ENCODE results near the gene ROR2.

ROR2 gene

DNA sequence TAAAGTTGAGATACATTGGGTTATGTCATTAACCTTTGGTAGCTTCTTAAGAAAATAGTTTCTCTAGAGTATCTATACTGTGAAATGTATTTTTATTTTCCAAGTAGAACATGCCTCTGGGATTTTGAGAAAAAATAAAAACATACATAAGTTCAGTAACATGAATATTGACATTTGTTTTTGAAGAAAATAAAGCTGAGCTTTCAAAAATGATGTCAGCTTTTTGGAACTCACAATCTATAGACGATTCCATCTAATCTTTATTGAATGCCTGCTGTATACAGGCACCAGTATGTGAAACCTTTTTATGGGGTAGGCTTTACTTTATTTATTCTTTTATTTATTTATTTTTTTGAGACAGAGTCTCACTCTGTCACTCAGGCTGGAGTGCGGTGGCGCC, 350.5 kb downstream of the ROR2 start:
- TF ChIP-seq POLR2A (IDR thresholded peaks at IDR 0.05; ENCODE audit: low read length) (no peak), GATA1 (IDR thresholded peaks at IDR 0.05; ENCODE audit: low read depth, low read length) (no peak)

DNA sequence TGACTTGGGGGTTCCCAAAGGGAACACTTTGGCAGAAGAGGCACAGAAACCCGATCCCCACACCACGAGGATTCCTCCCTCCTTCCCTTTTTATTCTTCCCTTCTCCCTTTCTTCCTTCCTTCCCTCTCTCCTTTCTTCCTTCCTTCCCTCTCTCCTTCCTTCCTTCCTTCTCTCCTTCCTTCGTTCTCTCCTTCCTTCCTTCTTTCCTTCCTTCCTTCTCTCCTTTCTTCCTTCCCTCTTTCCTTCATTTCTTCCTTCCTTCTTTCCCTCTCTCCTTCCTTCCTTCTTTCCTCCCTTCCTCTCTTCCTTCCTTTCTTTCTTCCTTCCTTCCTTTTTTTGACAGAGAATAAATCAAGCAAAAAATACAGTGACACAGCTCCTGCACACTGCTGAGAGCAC, 358.4 kb downstream of the ROR2 start:
- no peak for TF ChIP-seq POLR2A (IDR thresholded peaks at IDR 0.05; ENCODE audit: low read length)
- TF ChIP-seq GATA1 (IDR thresholded peaks at IDR 0.05; ENCODE audit: low read depth, low read length) = no peak

More for the DNA sequence above, 350.5 kb downstream of the ROR2 start:
- DNase-seq = no peak

GRCh38 chr9:91589101-91589553, 360.9 kb downstream of the ROR2 start:
- no peak for DNase-seq
- TF ChIP-seq POLR2A (IDR thresholded peaks at IDR 0.05; ENCODE audit: low read length) = no peak
- no peak for TF ChIP-seq GATA1 (IDR thresholded peaks at IDR 0.05; ENCODE audit: low read depth, low read length)

More for the DNA sequence above, 358.4 kb downstream of the ROR2 start:
- DNase-seq = no peak

GRCh38 chr9:91586282-91586681, 363.7 kb downstream of the ROR2 start:
- TF ChIP-seq GATA1 (IDR thresholded peaks at IDR 0.05; ENCODE audit: low read depth, low read length) (no peak), POLR2A (IDR thresholded peaks at IDR 0.05; ENCODE audit: low read length) (no peak)
- DNase-seq = no peak

- DNase-seq = no peak
- TF ChIP-seq GATA1 (IDR thresholded peaks at IDR 0.05; ENCODE audit: low read depth, low read length) (no peak), POLR2A (IDR thresholded peaks at IDR 0.05; ENCODE audit: low read length) (no peak)
These were observed 366.1 kb downstream of the ROR2 start for GRCh38 chr9:91583966-91584365.

DNA sequence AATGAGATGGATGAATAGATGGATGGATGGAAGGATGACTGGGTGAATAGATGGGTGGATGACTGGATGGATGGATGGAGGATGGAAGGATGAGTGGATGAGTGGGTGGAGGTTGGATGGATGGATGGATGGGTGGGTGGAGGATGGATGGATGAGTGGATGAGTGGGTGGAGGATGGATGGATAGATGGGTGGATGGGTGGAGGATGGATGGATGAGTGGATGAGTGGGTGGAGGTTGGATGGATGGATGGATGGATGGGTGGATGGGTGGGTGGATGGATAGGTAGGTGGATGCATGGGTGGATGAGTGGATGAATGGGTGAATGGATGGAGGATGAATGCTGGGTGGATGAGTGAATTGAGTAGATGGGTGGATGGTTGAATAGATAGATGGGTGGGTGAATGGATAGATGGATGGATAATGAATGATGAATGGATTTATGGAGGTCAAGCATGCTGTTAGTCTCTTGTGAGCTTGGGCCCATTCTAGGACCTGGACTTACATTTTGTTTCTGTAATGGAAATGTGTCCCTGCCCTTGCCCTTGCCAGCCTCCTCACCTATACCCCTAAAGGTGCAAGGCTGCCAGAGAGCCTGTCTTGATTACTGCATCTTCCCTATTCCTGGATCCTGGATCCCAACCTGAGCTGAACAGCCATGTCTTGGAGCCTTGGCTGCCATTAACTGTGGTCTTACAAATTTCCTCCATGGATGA, 366.7 kb downstream of the ROR2 start:
- TF ChIP-seq POLR2A (IDR thresholded peaks at IDR 0.05; ENCODE audit: low read length) = no peak
- TF ChIP-seq GATA1 (IDR thresholded peaks at IDR 0.05; ENCODE audit: low read depth, low read length) = no peak

DNA sequence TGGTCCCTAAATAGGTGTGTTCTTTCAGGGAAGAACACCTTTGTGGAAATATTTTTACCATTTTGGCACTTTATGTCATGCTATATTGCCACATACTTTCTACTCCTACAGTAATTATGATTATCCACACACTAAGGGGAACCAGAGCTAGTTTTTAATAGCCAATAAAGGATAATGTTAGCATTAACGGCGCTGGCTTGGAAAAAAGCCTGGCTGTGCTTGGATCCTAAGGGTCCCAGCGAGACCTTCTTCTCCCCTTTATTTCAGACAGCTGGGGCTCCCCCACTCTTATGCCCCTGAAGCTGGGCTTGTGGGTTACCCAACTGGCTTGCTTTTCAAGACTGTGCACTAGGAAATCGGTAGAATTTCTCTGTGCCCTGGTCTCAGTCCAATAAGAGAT, 367.8 kb downstream of the ROR2 start:
- no peak for TF ChIP-seq GATA1 (IDR thresholded peaks at IDR 0.05; ENCODE audit: low read depth, low read length)
- TF ChIP-seq POLR2A (IDR thresholded peaks at IDR 0.05; ENCODE audit: low read length) = no peak

More for the DNA sequence above, 366.7 kb downstream of the ROR2 start:
- no peak for DNase-seq

GRCh38 chr9:91580136-91580535, 369.9 kb downstream of the ROR2 start:
- no peak for DNase-seq
- TF ChIP-seq GATA1 (IDR thresholded peaks at IDR 0.05; ENCODE audit: low read depth, low read length) (no peak), POLR2A (IDR thresholded peaks at IDR 0.05; ENCODE audit: low read length) (no peak)

More for the DNA sequence above, 367.8 kb downstream of the ROR2 start:
- DNase-seq = no peak

- TF ChIP-seq GATA1 (IDR thresholded peaks at IDR 0.05; ENCODE audit: low read depth, low read length) (no peak), POLR2A (IDR thresholded peaks at IDR 0.05; ENCODE audit: low read length) (no peak)
- no peak for DNase-seq
These were observed 371.1 kb downstream of the ROR2 start for GRCh38 chr9:91578911-91579310.

DNA sequence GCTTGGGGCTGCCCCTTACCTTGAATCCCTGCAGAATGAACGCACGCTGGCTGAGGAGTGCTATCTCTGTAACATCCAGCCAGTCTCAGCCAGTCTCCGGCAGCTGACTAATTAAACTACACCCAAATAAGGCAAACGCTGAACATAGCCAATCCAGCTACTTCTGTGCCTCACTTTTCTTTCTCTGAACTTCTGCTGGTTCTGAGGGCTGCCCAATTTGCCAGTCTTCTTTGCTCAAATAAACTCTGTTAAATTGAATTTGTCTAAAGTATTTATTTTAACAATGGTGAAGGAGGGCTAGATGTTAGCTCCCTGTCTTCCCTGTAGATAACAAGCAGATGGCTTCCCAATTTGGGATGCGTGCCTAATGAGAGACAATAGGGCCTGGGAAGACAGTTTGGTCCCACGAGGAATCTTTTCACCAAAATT, 372.4 kb downstream of the ROR2 start:
- DNase-seq = no peak
- no peak for TF ChIP-seq GATA1 (IDR thresholded peaks at IDR 0.05; ENCODE audit: low read depth, low read length)
- no peak for TF ChIP-seq POLR2A (IDR thresholded peaks at IDR 0.05; ENCODE audit: low read length)

GRCh38 chr9:91572811-91573210, 377.2 kb downstream of the ROR2 start:
- TF ChIP-seq POLR2A (IDR thresholded peaks at IDR 0.05; ENCODE audit: low read length) = no peak
- TF ChIP-seq GATA1 (IDR thresholded peaks at IDR 0.05; ENCODE audit: low read depth, low read length) = no peak
- no peak for DNase-seq

DNA sequence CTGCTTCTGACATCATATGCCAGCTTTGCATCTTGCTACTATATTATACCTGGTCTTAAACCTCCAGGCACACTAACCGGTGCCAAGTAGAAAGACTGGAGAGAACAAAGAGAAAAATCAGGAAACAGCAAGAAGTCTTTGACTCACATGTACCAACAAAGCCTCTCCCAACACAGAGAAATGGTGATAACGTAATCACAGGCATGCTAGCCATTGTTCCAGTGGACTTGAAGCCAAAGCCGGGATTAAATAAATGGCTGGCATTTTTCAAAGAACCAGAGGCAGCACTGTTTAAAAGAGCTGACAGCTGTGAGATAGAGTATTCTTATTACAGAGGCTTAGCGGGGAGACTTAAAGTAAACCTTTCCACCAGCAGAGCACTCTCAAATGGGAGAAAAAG, 378.0 kb downstream of the ROR2 start:
- no peak for DNase-seq
- TF ChIP-seq POLR2A (IDR thresholded peaks at IDR 0.05; ENCODE audit: low read length) (no peak), GATA1 (IDR thresholded peaks at IDR 0.05; ENCODE audit: low read depth, low read length) (no peak)

DNA sequence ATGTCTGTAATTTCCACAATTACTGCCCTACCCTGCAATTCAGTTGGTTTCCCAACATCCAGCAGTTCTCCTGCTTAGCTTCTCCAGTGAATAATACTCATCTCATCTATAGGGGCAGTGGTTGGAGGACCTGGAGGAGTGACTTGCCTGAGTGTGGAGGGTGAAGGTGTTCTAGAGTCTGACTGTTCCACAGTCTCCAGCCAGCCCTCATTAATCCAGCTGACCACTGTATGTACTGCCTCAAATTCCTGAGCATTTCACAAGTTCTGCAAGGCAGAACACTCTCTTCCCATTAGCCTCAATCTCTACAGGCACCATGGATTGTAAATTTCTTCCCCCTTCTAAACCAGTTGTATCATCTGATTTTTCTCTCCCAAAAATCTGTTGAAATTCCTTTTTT, 379.0 kb downstream of the ROR2 start:
- TF ChIP-seq GATA1 (IDR thresholded peaks at IDR 0.05; ENCODE audit: low read depth, low read length) (no peak), POLR2A (IDR thresholded peaks at IDR 0.05; ENCODE audit: low read length) (no peak)
- DNase-seq = no peak

DNA sequence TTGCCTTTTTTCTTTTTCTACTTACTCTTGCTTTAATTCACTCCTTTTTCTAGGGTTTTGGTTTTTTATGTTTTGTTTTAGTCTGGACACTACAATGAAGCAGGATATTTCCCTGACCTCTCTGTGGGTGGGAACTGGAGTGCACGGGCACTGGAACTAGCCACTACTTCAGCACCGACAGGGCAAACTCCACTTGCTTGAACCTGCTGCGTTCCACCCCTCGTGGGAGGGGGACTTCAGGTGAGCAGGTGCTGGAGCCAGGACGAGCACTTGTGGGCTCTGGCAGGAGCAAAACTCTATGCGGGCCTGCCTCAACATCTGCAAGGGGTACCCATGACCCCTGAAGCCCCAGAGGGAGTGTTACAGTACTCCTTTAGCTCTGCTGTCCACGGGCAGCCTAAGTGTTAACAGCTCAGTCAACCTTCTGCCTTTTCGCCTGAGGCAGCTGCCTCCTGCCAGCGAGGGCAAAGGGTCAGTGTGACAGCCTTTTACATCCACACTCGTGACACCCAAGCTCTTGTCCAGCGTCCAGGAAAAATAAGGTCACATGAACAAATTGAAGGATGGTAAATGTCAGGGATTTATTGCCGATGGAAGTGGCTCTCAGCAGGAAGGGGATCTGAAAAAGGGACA, 382.3 kb downstream of the ROR2 start:
- no peak for DNase-seq
- no peak for TF ChIP-seq GATA1 (IDR thresholded peaks at IDR 0.05; ENCODE audit: low read depth, low read length)
